ENCODE data around the gene NRM.
"Not testable (repeated sequence)": the region's sequence is repeated elsewhere in the genome, so short reads cannot be mapped to it uniquely, and the experiment has no call there.

The NRM gene

GRCh38 chr6:30664994-30665767, 25.6 kb downstream of the NRM start:
- no peak overlapping the region for H3K4me2 ChIP-seq (ENCODE audit: low read length)
- no peak overlapping the region for H3K27ac ChIP-seq (ENCODE audit: low read depth, low read length)
- no peaks in the 10 kb centered on the region for H3K79me2 ChIP-seq (ENCODE audit: control insufficient read depth, insufficient read depth, low read length, poor library complexity)
- DNase-seq: no peak
- H2AFZ ChIP-seq (ENCODE audit: insufficient read depth, low read length, poor library complexity): no peak overlapping the region
- no peak overlapping the region for H3K18ac ChIP-seq (ENCODE audit: low read length)
- no peaks in the 10 kb centered on the region for H3K4me1 ChIP-seq (ENCODE audit: control insufficient read depth in 1 of 2, insufficient read depth in 2 of 2, low read length in 2 of 2)
- H4K12ac ChIP-seq (ENCODE audit: low read depth, low read length): no peak overlapping the region
- no peak overlapping the region for H3K4ac ChIP-seq (ENCODE audit: low read depth, low read length)
- no peak overlapping the region for H3K14ac ChIP-seq (ENCODE audit: low read length)
- no peaks in the 10 kb centered on the region for H3K27me3 ChIP-seq (ENCODE audit: insufficient read depth, low read length)
- no peak overlapping the region for H3K9ac ChIP-seq (ENCODE audit: low read length)
- no peak overlapping the region for H3K4me3 ChIP-seq (ENCODE audit: low read depth, low read length)
- peaks cover 39 to 57% of the 10 kb centered on the region in 2 experiments for H3K36me3 ChIP-seq (ENCODE audit: control insufficient read depth in 1 of 2, insufficient read depth in 2 of 2, low read length in 2 of 2)
- no peak overlapping the region for H2BK5ac ChIP-seq (ENCODE audit: low read depth, low read length, poor library complexity)
- H3K9me3 ChIP-seq (ENCODE audit: insufficient read depth, low read depth, low read length): no peaks in the 10 kb centered on the region
- WGBS (ENCODE audit: extremely low coverage, insufficient coverage, insufficient read length): no CpG with 5 or more reads among the region's 34 CpGs
- no peak overlapping the region for H4K8ac ChIP-seq (ENCODE audit: low read depth, low read length)
- H4K91ac ChIP-seq (ENCODE audit: low read depth, low read length): no peak overlapping the region
- no peaks in the 10 kb centered on the region for H3K79me1 ChIP-seq (ENCODE audit: low read length)
- no peak overlapping the region for H2AK5ac ChIP-seq (ENCODE audit: low read length)
- H3K23ac ChIP-seq (ENCODE audit: low read length): no peak overlapping the region
- no peak overlapping the region for H2BK12ac ChIP-seq (ENCODE audit: low read length)
- H2BK120ac ChIP-seq (ENCODE audit: insufficient read depth, low read length, poor library complexity): no peak overlapping the region

GRCh38 chr6:30657922-30658321, 32.9 kb downstream of the NRM start:
- H2BK5ac ChIP-seq (ENCODE audit: low read depth, low read length, poor library complexity); H2AK5ac ChIP-seq (ENCODE audit: low read length); H4K91ac ChIP-seq (ENCODE audit: low read depth, low read length); H3K79me1 ChIP-seq (ENCODE audit: low read length); H3K4me3 ChIP-seq (ENCODE audit: low read depth, low read length); H3K4ac ChIP-seq (ENCODE audit: low read depth, low read length); H3K27ac ChIP-seq (ENCODE audit: low read depth, low read length); H3K4me2 ChIP-seq (ENCODE audit: low read length); H3K27me3 ChIP-seq (ENCODE audit: insufficient read depth, low read length); H3K9ac ChIP-seq (ENCODE audit: low read length); H3K79me2 ChIP-seq (ENCODE audit: control insufficient read depth, insufficient read depth, low read length, poor library complexity); H2AFZ ChIP-seq (ENCODE audit: insufficient read depth, low read length, poor library complexity); H3K9me3 ChIP-seq (ENCODE audit: insufficient read depth, low read depth, low read length); H3K18ac ChIP-seq (ENCODE audit: low read length); DNase-seq; H4K12ac ChIP-seq (ENCODE audit: low read depth, low read length); H3K4me1 ChIP-seq (ENCODE audit: control insufficient read depth in 1 of 2, insufficient read depth in 2 of 2, low read length in 2 of 2); H2BK120ac ChIP-seq (ENCODE audit: insufficient read depth, low read length, poor library complexity); H4K8ac ChIP-seq (ENCODE audit: low read depth, low read length); H3K23ac ChIP-seq (ENCODE audit: low read length); H3K14ac ChIP-seq (ENCODE audit: low read length); H2BK12ac ChIP-seq (ENCODE audit: low read length): not testable (repeated sequence)
- peaks cover 62 to 82% of the 10 kb centered on the region in 2 experiments for H3K36me3 ChIP-seq (ENCODE audit: control insufficient read depth in 1 of 2, insufficient read depth in 2 of 2, low read length in 2 of 2)
- no CpG with 5 or more reads among the region's 5 CpGs for WGBS (ENCODE audit: extremely low coverage, insufficient coverage, insufficient read length)

GRCh38 chr6:30657454-30657853, 33.3 kb downstream of the NRM start:
- Histone ChIP-seq H3K9ac (ENCODE audit: low read length) (no peak overlapping the region), H3K27ac (ENCODE audit: low read depth, low read length) (no peak overlapping the region), H3K4me3 (ENCODE audit: low read depth, low read length) (no peak overlapping the region), H3K36me3 (ENCODE audit: control insufficient read depth in 1 of 2, insufficient read depth in 2 of 2, low read length in 2 of 2) (peaks cover 62 to 82% of the 10 kb centered on the region in 2 experiments), H3K4me1 (ENCODE audit: control insufficient read depth in 1 of 2, insufficient read depth in 2 of 2, low read length in 2 of 2) (no peaks in the 10 kb centered on the region), H3K27me3 (ENCODE audit: insufficient read depth, low read length) (no peaks in the 10 kb centered on the region), H3K79me2 (ENCODE audit: control insufficient read depth, insufficient read depth, low read length, poor library complexity) (no peaks in the 10 kb centered on the region), H4K91ac (ENCODE audit: low read depth, low read length) (no peak overlapping the region), H3K14ac (ENCODE audit: low read length) (no peak overlapping the region), H2BK120ac (ENCODE audit: insufficient read depth, low read length, poor library complexity) (no peak overlapping the region), H3K79me1 (ENCODE audit: low read length) (no peaks in the 10 kb centered on the region), H4K8ac (ENCODE audit: low read depth, low read length) (no peak overlapping the region), H2BK12ac (ENCODE audit: low read length) (no peak overlapping the region), H3K4ac (ENCODE audit: low read depth, low read length) (no peak overlapping the region), H2BK5ac (ENCODE audit: low read depth, low read length, poor library complexity) (no peak overlapping the region), H3K4me2 (ENCODE audit: low read length) (no peak overlapping the region), H3K18ac (ENCODE audit: low read length) (no peak overlapping the region), H3K9me3 (ENCODE audit: insufficient read depth, low read depth, low read length) (peaks cover 1% of the 10 kb centered on the region), H3K23ac (ENCODE audit: low read length) (no peak overlapping the region), H2AFZ (ENCODE audit: insufficient read depth, low read length, poor library complexity) (no peak overlapping the region), H2AK5ac (ENCODE audit: low read length) (no peak overlapping the region), H4K12ac (ENCODE audit: low read depth, low read length) (no peak overlapping the region)
- DNase-seq: no peak

GRCh38 chr6:30656513-30656912, 34.3 kb downstream of the NRM start:
- WGBS (ENCODE audit: extremely low coverage, insufficient coverage, insufficient read length): no CpG with 5 or more reads among the region's 7 CpGs
- Histone ChIP-seq H2BK12ac (ENCODE audit: low read length) (no peak overlapping the region), H3K27me3 (ENCODE audit: insufficient read depth, low read length) (no peaks in the 10 kb centered on the region)

More at GRCh38 chr6:30656513-30656912, 34.3 kb downstream of the NRM start:
- peaks cover 62 to 80% of the 10 kb centered on the region in 2 experiments for H3K36me3 ChIP-seq (ENCODE audit: control insufficient read depth in 1 of 2, insufficient read depth in 2 of 2, low read length in 2 of 2)
- DNase-seq: no peak
- no peak overlapping the region for H4K12ac ChIP-seq (ENCODE audit: low read depth, low read length)
- H3K4me3 ChIP-seq (ENCODE audit: low read depth, low read length): no peak overlapping the region
- H3K4me2 ChIP-seq (ENCODE audit: low read length): no peak overlapping the region
- no peak overlapping the region for H2AK5ac ChIP-seq (ENCODE audit: low read length)
- H3K23ac ChIP-seq (ENCODE audit: low read length): no peak overlapping the region
- H3K4ac ChIP-seq (ENCODE audit: low read depth, low read length): no peak overlapping the region
- H3K9me3 ChIP-seq (ENCODE audit: insufficient read depth, low read depth, low read length): peaks cover 1% of the 10 kb centered on the region
- H3K4me1 ChIP-seq (ENCODE audit: control insufficient read depth in 1 of 2, insufficient read depth in 2 of 2, low read length in 2 of 2): no peaks in the 10 kb centered on the region
- H3K9ac ChIP-seq (ENCODE audit: low read length): peak overlapping the region; percentile 35
- H4K91ac ChIP-seq (ENCODE audit: low read depth, low read length): no peak overlapping the region
- H3K79me2 ChIP-seq (ENCODE audit: control insufficient read depth, insufficient read depth, low read length, poor library complexity): no peaks in the 10 kb centered on the region
- no peak overlapping the region for H3K18ac ChIP-seq (ENCODE audit: low read length)
- no peak overlapping the region for H2BK120ac ChIP-seq (ENCODE audit: insufficient read depth, low read length, poor library complexity)
- H3K27ac ChIP-seq (ENCODE audit: low read depth, low read length): no peak overlapping the region
- H3K79me1 ChIP-seq (ENCODE audit: low read length): no peaks in the 10 kb centered on the region
- H2BK5ac ChIP-seq (ENCODE audit: low read depth, low read length, poor library complexity): no peak overlapping the region
- no peak overlapping the region for H3K14ac ChIP-seq (ENCODE audit: low read length)
- no peak overlapping the region for H2AFZ ChIP-seq (ENCODE audit: insufficient read depth, low read length, poor library complexity)
- no peak overlapping the region for H4K8ac ChIP-seq (ENCODE audit: low read depth, low read length)

Measured in trophoblast cell (in vitro differentiated cells and primary cell).